H1 (cell line): ENCODE measurements around the gene MYBPC2. TPM values are rescaled to one million over a fixed set of nuclear protein-coding genes. Genes with fewer than 3 reads are reported as not detected.

Experiments
- CTCF ChIA-PET: fragments of 300-600 bp; sonication (Branson Sonifier 250); formaldehyde crosslinking; loops from one replicate; lab custom pipeline; 2021; ENCODE audit not compliant: partially characterized antibody; lab: Charles Lee
- POLR2A ChIA-PET: fragments of 300-600 bp; sonication (Branson Sonifier 250); formaldehyde crosslinking; loops from one replicate; lab custom pipeline; 2021; ENCODE audit warnings: inconsistent platforms; ENCODE audit not compliant: partially characterized antibody; lab: Charles Lee
- DNase-seq, 2 experiments: peaks; one replicate each; pipeline versions ENCODE4 v3.0.0 to v3.0.0-alpha.2; 2010 to 2022; ENCODE audit warnings: low spot score in 2 of 2, low read depth in 1 of 2, mixed read lengths in 1 of 2
- FAIRE-seq: peaks from 2 replicates; lab custom pipeline; 2011; peaks lifted over from hg19 to GRCh38; lab: Jason Lieb, UNC
- H2AFZ ChIP-seq: 2 replicates; pipeline ENCODE4 v1.8.1; 2012; ENCODE audit warnings: low read length, inconsistent platforms
- H2AK5ac ChIP-seq: 2 replicates; pipeline ENCODE4 v1.6.1; 2013; ENCODE audit warnings: low read depth, low read length
- H2BK120ac ChIP-seq: replicated peaks from 2 replicates; pipeline ENCODE3; 2013; ENCODE audit warnings: low read depth, low read length, inconsistent platforms
- H2BK12ac ChIP-seq: 2 replicates; pipeline ENCODE4 v1.6.1; 2013; ENCODE audit warnings: low read depth, low read length
- H2BK15ac ChIP-seq: 2 replicates; pipeline ENCODE4 v1.6.1; 2013; ENCODE audit warnings: low read length
- H2BK20ac ChIP-seq: 2 replicates; pipeline ENCODE4 v1.6.1; 2013; ENCODE audit warnings: low read length
- H2BK5ac ChIP-seq: 2 replicates; pipeline ENCODE4 v1.6.1; 2013; ENCODE audit warnings: low read depth, low read length
- H3K14ac ChIP-seq: 2 replicates; pipeline ENCODE4 v1.6.1; 2013; ENCODE audit warnings: inconsistent platforms; ENCODE audit not compliant: insufficient read length
- H3K18ac ChIP-seq: 2 replicates; pipeline ENCODE4 v1.6.1; 2013; ENCODE audit warnings: low read length; ENCODE audit errors: extremely low read depth
- H3K23ac ChIP-seq: 2 replicates; pipeline ENCODE4 v1.6.1; 2013; ENCODE audit warnings: inconsistent platforms; ENCODE audit not compliant: insufficient read length
- H3K23me2 ChIP-seq: 2 replicates; pipeline ENCODE4 v1.6.1; 2013; ENCODE audit warnings: low read depth, low read length
- H3K27ac ChIP-seq: 2 replicates; pipeline ENCODE4 v1.6.1; 2011; ENCODE audit warnings: low read depth, low read length, inconsistent platforms
- H3K27me3 ChIP-seq, 4 experiments: replicated peaks in 1 of 4; 1 replicate in 1 of 4; 2 replicates in 3 of 4; pipeline versions ENCODE4 v1.6.1 to v1.8.1; 2011 to 2013; ENCODE audit warnings: low read length in 3 of 4, mild to moderate bottlenecking in 3 of 4, inconsistent platforms in 2 of 4, mixed read lengths in 2 of 4, moderate library complexity in 1 of 4; ENCODE audit not compliant: control insufficient read depth in 3 of 4, insufficient read depth in 3 of 4; ENCODE audit errors: extremely low read depth in 1 of 4
- H3K36me3 ChIP-seq, 4 experiments: 2 replicates each; pipeline versions ENCODE4 v1.6.1 to v1.8.1; 2011 to 2013; ENCODE audit warnings: mild to moderate bottlenecking in 4 of 4, low read length in 3 of 4, moderate library complexity in 2 of 4, control low read depth in 1 of 4, inconsistent platforms in 1 of 4; ENCODE audit not compliant: insufficient read depth in 4 of 4, control insufficient read depth in 2 of 4
- H3K4ac ChIP-seq: replicated peaks from 2 replicates; pipeline ENCODE3; 2013; ENCODE audit warnings: low read length, low read depth, mixed read lengths, inconsistent platforms; ENCODE audit not compliant: insufficient read length
- H3K4me1 ChIP-seq, 4 experiments: replicated peaks in 1 of 4; 1 replicate in 1 of 4; 2 replicates in 3 of 4; pipeline versions ENCODE4 v1.6.1 to v1.8.1; 2011 to 2013; ENCODE audit warnings: low read length in 3 of 4, inconsistent platforms in 2 of 4, mixed read lengths in 1 of 4; ENCODE audit not compliant: insufficient read depth in 4 of 4, control insufficient read depth in 3 of 4
- H3K4me2 ChIP-seq, 2 experiments: 2 replicates each; pipeline versions ENCODE4 v1.6.1 to v1.8.1; 2011 to 2013; ENCODE audit warnings: low read depth in 2 of 2, low read length in 2 of 2, control low read depth in 1 of 2, inconsistent platforms in 1 of 2, mild to moderate bottlenecking in 1 of 2; ENCODE audit not compliant: insufficient read depth in 1 of 2
- H3K4me3 ChIP-seq, 4 experiments: fragments of 200-600, 300-600 bp in 1 of 4; sonication (generic), shearing (Covaris generic), sonication (Bioruptor Twin) in 1 of 4; 2 replicates each; pipeline versions ENCODE4 v1.5.1 to v1.8.1; 2011 to 2016; ENCODE audit warnings: low read length in 4 of 4, low read depth in 3 of 4, control low read depth in 2 of 4, inconsistent platforms in 2 of 4, mild to moderate bottlenecking in 2 of 4, mixed read lengths in 1 of 4, moderate library complexity in 1 of 4; ENCODE audit not compliant: insufficient read depth in 2 of 4; ENCODE audit errors: extremely low read depth in 1 of 4
- H3K56ac ChIP-seq: replicated peaks from 2 replicates; pipeline ENCODE3; 2013; ENCODE audit warnings: low read depth, mild to moderate bottlenecking, mixed read lengths, low read length, inconsistent platforms; ENCODE audit not compliant: insufficient read length
- H3K79me1 ChIP-seq: 2 replicates; pipeline ENCODE4 v1.6.1; 2013; ENCODE audit warnings: low read depth, low read length, control low read depth
- H3K79me2 ChIP-seq, 2 experiments: 2 replicates each; pipeline versions ENCODE4 v1.6.1 to v1.8.1; 2012 to 2013; ENCODE audit warnings: low read length in 2 of 2, mild to moderate bottlenecking in 2 of 2, inconsistent platforms in 1 of 2; ENCODE audit not compliant: insufficient read depth in 2 of 2, control insufficient read depth in 1 of 2
- H3K9ac ChIP-seq, 4 experiments: replicated peaks in 1 of 4; 1 replicate in 1 of 4; 2 replicates in 3 of 4; pipeline versions ENCODE4 v1.6.1 to v1.8.1; 2011 to 2013; ENCODE audit warnings: low read depth in 3 of 4, low read length in 3 of 4, control low read depth in 2 of 4, mild to moderate bottlenecking in 2 of 4, moderate library complexity in 2 of 4, inconsistent platforms in 1 of 4; ENCODE audit errors: extremely low read depth in 1 of 4
- H3K9me3 ChIP-seq, 2 experiments: 2 replicates each; pipeline versions ENCODE4 v1.6.1 to v1.8.1; 2012 to 2013; ENCODE audit warnings: mild to moderate bottlenecking in 2 of 2, moderate library complexity in 2 of 2, control low read depth in 1 of 2, inconsistent platforms in 1 of 2, low read depth in 1 of 2, low read length in 1 of 2, mixed read lengths in 1 of 2; ENCODE audit not compliant: insufficient read depth in 2 of 2
- H4K20me1 ChIP-seq, 2 experiments: replicated peaks in 1 of 2; 2 replicates each; pipeline versions ENCODE3 to v1.8.1; 2011 to 2013; ENCODE audit warnings: inconsistent platforms in 2 of 2, low read length in 2 of 2, mild to moderate bottlenecking in 1 of 2; ENCODE audit not compliant: insufficient read depth in 2 of 2, control insufficient read depth in 1 of 2
- H4K5ac ChIP-seq: 2 replicates; pipeline ENCODE4 v1.6.1; 2013; ENCODE audit warnings: low read length, low read depth, mixed read lengths, inconsistent platforms; ENCODE audit not compliant: insufficient read length
- H4K8ac ChIP-seq: 2 replicates; pipeline ENCODE4 v1.8.0; 2013; ENCODE audit warnings: mild to moderate bottlenecking, moderate library complexity, low read length, inconsistent platforms; ENCODE audit not compliant: insufficient read depth; ENCODE audit errors: extremely low read depth
- H4K91ac ChIP-seq: replicated peaks from 2 replicates; pipeline ENCODE3; 2013; ENCODE audit warnings: low read length, mixed read lengths, inconsistent platforms; ENCODE audit not compliant: insufficient read length
- CBX5 ChIP-seq: fragments of 300-800, 300-1000 bp; sonication (generic); IDR thresholded peaks from 2 replicates; pipeline ENCODE4 v1.7.1; 2016; ENCODE audit warnings: antibody characterized with exemption, low read length, low read depth
- CHD1 ChIP-seq: IDR thresholded peaks from 2 replicates; pipeline ENCODE4 v1.6.1; 2012; ENCODE audit warnings: low read depth, low read length, improper control_type of control experiment
- HDAC2 ChIP-seq, 2 experiments: fragments of 300-600 bp in 1 of 2; sonication (generic) in 1 of 2; IDR thresholded peaks; 2 replicates each; pipeline ENCODE4 v1.6.1; 2011 to 2012; ENCODE audit warnings: low read depth in 2 of 2, low read length in 2 of 2, mild to moderate bottlenecking in 2 of 2, moderate library complexity in 2 of 2, borderline replicate concordance in 1 of 2, inconsistent platforms in 1 of 2
- SIRT6 ChIP-seq: IDR thresholded peaks from one replicate; pipeline ENCODE4 v1.7.1; 2012; ENCODE audit warnings: low read length, inconsistent platforms
- WGBS, 2 experiments: shearing (Covaris generic) in 1 of 2; methylation state at CpG; one replicate each; pipeline versions ENCODE4 v1.1.6 to v1.1.7; 2013 to 2015; ENCODE audit warnings: low lambda C conversion rate in 2 of 2, mixed read lengths in 2 of 2, inconsistent platforms in 1 of 2, low coverage in 1 of 2, missing lambda C conversion rate in 1 of 2; ENCODE audit not compliant: insufficient replicate concordance in 2 of 2, insufficient coverage in 1 of 2, insufficient read length in 1 of 2; ENCODE audit errors: extremely low coverage in 1 of 2, missing lambda C conversion rate in 1 of 2; 5-methylcytosine and 5-hydroxymethylcytosine counted together
- polyA plus RNA-seq, 7 experiments: library from polyadenylated mRNA; depleted of rRNA in 3 of 7; stranded (reverse) in 5 of 7; unstranded in 2 of 7; fragments of >200 nt in 5 of 7; fragments of 200-250 nt in 2 of 7; gene quantifications; 1 replicate in 5 of 7; 2 replicates in 1 of 7; 4 replicates in 1 of 7; pipeline versions ENCODE4 v1.2.1 to v1.2.3, GENCODE V29; 2011 to 2013; ENCODE audit warnings: missing spikeins in 2 of 7, mixed read lengths in 2 of 7
- total RNA-seq: library from RNA; stranded (reverse); fragmentation: NEBNext Ultra II Directional; extraction: Animal tissue kit (Norgen Biotek cat#: 25700); gene quantifications from 2 replicates; pipeline ENCODE4 v1.2.1, GENCODE V29; 2021

Gene MYBPC2
- total and polyA plus RNA-seq, 2 of the 8 experiments (the other 6 are each of a cell fraction or from before 2014, with no cell fraction given): 1.8 to 3.1 TPM

DNA sequence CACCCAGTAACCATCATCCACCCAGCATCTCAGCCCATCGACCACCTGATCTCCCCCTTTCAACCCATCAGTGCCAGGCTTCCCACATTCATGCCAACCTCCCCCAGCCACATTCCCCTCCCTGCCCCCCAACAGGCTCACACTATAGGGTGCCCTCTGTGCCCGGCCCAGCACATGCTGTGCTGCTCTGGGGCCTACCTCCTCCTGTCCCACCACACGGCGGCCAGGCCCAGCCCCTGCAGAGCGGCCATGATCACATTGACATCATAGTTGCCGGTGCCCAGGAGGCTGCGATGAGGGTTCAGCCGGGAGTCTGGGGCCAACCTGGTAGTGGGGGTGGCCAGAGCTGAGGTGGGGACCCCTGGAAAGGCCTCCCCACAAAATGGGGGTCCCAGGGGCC lies 74.7 kb downstream of the MYBPC2 start:
- WGBS, 2 experiments: 94% methylated on average over 8 of the region's 8 CpGs; no CpG with 5 or more reads in 1 of the 2 experiments
- no peak overlapping the region for H2BK12ac ChIP-seq
- no peak overlapping the region for H3K27ac ChIP-seq
- H3K4me3 ChIP-seq: no peak overlapping the region
- no peak for FAIRE-seq
- no peak overlapping the region for H2AK5ac ChIP-seq
- TF ChIP-seq CHD1 (no peak), CBX5 (no peak), SIRT6 (no peak), HDAC2 (IDR thresholded peaks at IDR 0.05; ENCODE audit: borderline replicate concordance in 1 of 2, low read depth in 2 of 2, low read length in 2 of 2) (no peak)
- H3K9me3 ChIP-seq: no peaks in the 10 kb centered on the region
- H3K14ac ChIP-seq: no peak overlapping the region
- no peaks in the 10 kb centered on the region; the same call in 1 of the 2 replicates for H3K79me1 ChIP-seq
- H4K8ac ChIP-seq: no peak overlapping the region
- H2BK120ac ChIP-seq: no peak overlapping the region
- H3K56ac ChIP-seq: no peak overlapping the region
- no peak overlapping the region for H3K9ac ChIP-seq
- H2BK5ac ChIP-seq: no peak overlapping the region
- H3K23ac ChIP-seq: no peak overlapping the region
- DNase-seq: no peak
- no peaks in the 10 kb centered on the region; the same call in 1 of the 2 replicates for H3K23me2 ChIP-seq
- H3K4ac ChIP-seq: no peak overlapping the region
- peaks cover 0 to 3% (median 3%) of the 10 kb centered on the region in 4 experiments; a peak in 4 of 7 replicates for H3K4me1 ChIP-seq
- POLR2A ChIA-PET: no interaction called here
- no peak overlapping the region for H3K18ac ChIP-seq
- H4K20me1 ChIP-seq: peaks cover 0 to 1% of the 10 kb centered on the region in 2 experiments
- no peak overlapping the region for H4K91ac ChIP-seq
- H3K79me2 ChIP-seq: no peaks in the 10 kb centered on the region
- no peak overlapping the region for H2AFZ ChIP-seq
- H3K27me3 ChIP-seq: peaks cover 0 to 16% (median 12%) of the 10 kb centered on the region in 4 experiments; a peak in 5 of 7 replicates
- CTCF ChIA-PET: interaction anchor here (1.6 to 3.7 kb wide), 2 partner anchors 42 to 48 kb away, joined by 3 to 17 read pairs; no protein-coding TSS in a partner anchor
- no peak overlapping the region for H3K4me2 ChIP-seq
- no peaks in the 10 kb centered on the region for H3K36me3 ChIP-seq
- no peak overlapping the region for H2BK20ac ChIP-seq
- no peak overlapping the region for H4K5ac ChIP-seq
- no peak overlapping the region for H2BK15ac ChIP-seq
